HepG2 (cell line): ENCODE measurements around the gene CCT6A. TPM values are rescaled to one million over a fixed set of nuclear protein-coding genes. Genes with fewer than 3 reads are reported as not detected.

Experiments
- ARID5B ChIP-seq: IDR thresholded peaks from 2 replicates; pipeline ENCODE4 v1.4.0; 2020; ENCODE audit warnings: mild to moderate bottlenecking, missing genetic modification reagents
- ATF6 ChIP-seq: sonication (generic); formaldehyde crosslinking; conservative IDR thresholded peaks from 2 replicates; pipeline ENCODE4 v1.4.0; 2020; ENCODE audit warnings: missing genetic modification reagents
- ETV5 ChIP-seq: IDR thresholded peaks from 2 replicates; pipeline ENCODE4 v1.6.1; 2018; ENCODE audit warnings: missing biosample characterization, missing genetic modification reagents, inconsistent platforms, borderline replicate concordance
- FOSL1 ChIP-seq: sonication (generic); formaldehyde crosslinking; IDR thresholded peaks from 2 replicates; pipeline ENCODE4 v1.9.0; 2021; ENCODE audit warnings: missing genetic modification reagents, borderline replicate concordance
- HNF4G ChIP-seq, 2 experiments: sonication (generic) in 1 of 2; formaldehyde crosslinking in 1 of 2; IDR thresholded peaks; 2 replicates each; pipeline versions ENCODE4 v1.4.0 to v1.6.1; 2011 to 2020; ENCODE audit warnings: borderline replicate concordance in 2 of 2, low read depth in 2 of 2, mild to moderate bottlenecking in 2 of 2, low read length in 1 of 2, missing genetic modification reagents in 1 of 2, moderate library complexity in 1 of 2
- HNRNPK ChIP-seq: fragments of 200-400 bp; formaldehyde crosslinking; IDR thresholded peaks from 2 replicates; pipeline ENCODE4 v1.6.1; 2018; ENCODE audit warnings: low read length, low read depth, moderate library complexity, mild to moderate bottlenecking; ENCODE audit not compliant: poor library complexity, severe bottlenecking
- MYNN ChIP-seq: sonication (generic); formaldehyde crosslinking; IDR thresholded peaks from 2 replicates; pipeline ENCODE4 v1.4.0; 2020; ENCODE audit warnings: mild to moderate bottlenecking, low read depth, missing genetic modification reagents
- NFE2L2 ChIP-seq: fragments of 150-350 bp; IDR thresholded peaks from 2 replicates; pipeline ENCODE4 v1.6.1; 2014; ENCODE audit warnings: low read length
- PPARG ChIP-seq: conservative IDR thresholded peaks from 2 replicates; pipeline ENCODE4 v1.6.1; 2016; ENCODE audit warnings: missing biosample characterization, missing genetic modification reagents
- SNAI1 ChIP-seq: sonication (generic); formaldehyde crosslinking; IDR thresholded peaks from 2 replicates; pipeline ENCODE4 v1.5.0; 2020; ENCODE audit warnings: mild to moderate bottlenecking, missing genetic modification reagents, borderline replicate concordance
- TARDBP ChIP-seq: sonication (generic); formaldehyde crosslinking; IDR thresholded peaks from 2 replicates; pipeline ENCODE4 v1.8.0; 2022; ENCODE audit warnings: mild to moderate bottlenecking, missing genetic modification reagents
- TEAD2 ChIP-seq: sonication (generic); formaldehyde crosslinking; IDR thresholded peaks from 2 replicates; pipeline ENCODE4 v1.9.0; 2021; ENCODE audit warnings: missing genetic modification reagents
- YEATS2 ChIP-seq: sonication (generic); formaldehyde crosslinking; IDR thresholded peaks from 2 replicates; pipeline ENCODE4 v1.4.0; 2020; ENCODE audit warnings: missing genetic modification reagents, borderline replicate concordance
- ZFX ChIP-seq: sonication (generic); formaldehyde crosslinking; IDR thresholded peaks from 2 replicates; pipeline ENCODE4 v1.4.0; 2020; ENCODE audit warnings: mild to moderate bottlenecking, low read depth, missing genetic modification reagents, moderate library complexity
- ZNF121 ChIP-seq: sonication (generic); formaldehyde crosslinking; IDR thresholded peaks from 2 replicates; pipeline ENCODE4 v1.5.0; 2020; ENCODE audit warnings: mild to moderate bottlenecking, missing genetic modification reagents
- ZNF432 ChIP-seq: sonication (generic); formaldehyde crosslinking; IDR thresholded peaks from 2 replicates; pipeline ENCODE4 v1.5.0; 2020; ENCODE audit warnings: missing genetic modification reagents, mild to moderate bottlenecking, borderline replicate concordance
- ZSCAN21 ChIP-seq: sonication (generic); formaldehyde crosslinking; IDR thresholded peaks from 2 replicates; pipeline ENCODE4 v1.8.0; 2022; ENCODE audit warnings: mild to moderate bottlenecking, missing genetic modification reagents, moderate library complexity, borderline replicate concordance
- polyA plus RNA-seq, 8 experiments: library from polyadenylated mRNA; depleted of rRNA in 3 of 8; stranded (reverse) in 7 of 8; unstranded in 1 of 8; fragments of >200 nt; fragmentation: Illumina TruSeq in 4 of 8; extraction: Trizol in 4 of 8; gene quantifications; 2 replicates each; pipeline versions ENCODE4 v1.2.1 to v1.2.3, GENCODE V29; 2011 to 2016; ENCODE audit warnings: low read depth in 4 of 8, missing spikeins in 1 of 8, mixed read lengths in 1 of 8; ENCODE audit not compliant: insufficient read depth in 1 of 8
- total RNA-seq, 5 experiments: library from RNA; depleted of rRNA; stranded (reverse); fragments of >200 nt; fragmentation: Illumina TruSeq; extraction: Trizol; gene quantifications; 2 replicates each; pipeline ENCODE4 v1.2.3, GENCODE V29; 2016; ENCODE audit warnings: low read depth in 1 of 5
- TF ChIP-seq, protein P1 (sequence below): conservative IDR thresholded peaks from 2 replicates; pipeline ENCODE4 v1.6.1; 2018; ENCODE audit warnings: missing genetic modification reagents
- TF ChIP-seq, protein P2 (sequence below): sonication (generic); formaldehyde crosslinking; IDR thresholded peaks from 2 replicates; pipeline ENCODE4 v1.8.1; 2022; ENCODE audit warnings: mild to moderate bottlenecking, missing genetic modification reagents

The CCT6A gene
- total and polyA plus RNA-seq, 2 of the 13 experiments (the other 11 are each of a cell fraction or from before 2014, with no cell fraction given), result 219 to 292 TPM

GRCh38 chr7:56046721-56047445 is 4.7 kb upstream of the CCT6A start (continued):
- TF ChIP-seq ETV5 (CRISPR knock-in tag) (peak; percentile 25; the same call in 1 of the 2 replicates), PPARG (CRISPR knock-in tag) (0 out of 2 replicates have a peak, but pooled peaks have one; percentile 33), FOSL1 (CRISPR knock-in tag) (no peak), ZNF432 (CRISPR knock-in tag) (no peak), TEAD2 (no peak), ZNF121 (CRISPR knock-in tag) (no peak), MYNN (CRISPR knock-in tag) (no peak), YEATS2 (no peak), HNRNPK (no peak), NFE2L2 (no peak), HNF4G (IDR thresholded peaks at IDR 0.05; ENCODE audit: borderline replicate concordance, low read depth, low read length) (no peak), HNF4G (CRISPR knock-in tag; IDR thresholded peaks at IDR 0.05; ENCODE audit: borderline replicate concordance, low read depth) (no peak), SNAI1 (CRISPR knock-in tag) (no peak), TARDBP (CRISPR knock-in tag) (no peak), ATF6 (CRISPR knock-in tag) (no peak), ZFX (CRISPR knock-in tag) (no peak), ZSCAN21 (CRISPR knock-in tag) (no peak), ARID5B (CRISPR knock-in tag) (peak; percentile 59)
- TF ChIP-seq, protein P1, sequence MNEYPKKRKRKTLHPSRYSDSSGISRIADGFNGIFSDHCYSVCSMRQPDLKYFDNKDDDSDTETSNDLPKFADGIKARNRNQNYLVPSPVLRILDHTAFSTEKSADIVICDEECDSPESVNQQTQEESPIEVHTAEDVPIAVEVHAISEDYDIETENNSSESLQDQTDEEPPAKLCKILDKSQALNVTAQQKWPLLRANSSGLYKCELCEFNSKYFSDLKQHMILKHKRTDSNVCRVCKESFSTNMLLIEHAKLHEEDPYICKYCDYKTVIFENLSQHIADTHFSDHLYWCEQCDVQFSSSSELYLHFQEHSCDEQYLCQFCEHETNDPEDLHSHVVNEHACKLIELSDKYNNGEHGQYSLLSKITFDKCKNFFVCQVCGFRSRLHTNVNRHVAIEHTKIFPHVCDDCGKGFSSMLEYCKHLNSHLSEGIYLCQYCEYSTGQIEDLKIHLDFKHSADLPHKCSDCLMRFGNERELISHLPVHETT (CRISPR knock-in tag), result no peak
- TF ChIP-seq, protein P2, sequence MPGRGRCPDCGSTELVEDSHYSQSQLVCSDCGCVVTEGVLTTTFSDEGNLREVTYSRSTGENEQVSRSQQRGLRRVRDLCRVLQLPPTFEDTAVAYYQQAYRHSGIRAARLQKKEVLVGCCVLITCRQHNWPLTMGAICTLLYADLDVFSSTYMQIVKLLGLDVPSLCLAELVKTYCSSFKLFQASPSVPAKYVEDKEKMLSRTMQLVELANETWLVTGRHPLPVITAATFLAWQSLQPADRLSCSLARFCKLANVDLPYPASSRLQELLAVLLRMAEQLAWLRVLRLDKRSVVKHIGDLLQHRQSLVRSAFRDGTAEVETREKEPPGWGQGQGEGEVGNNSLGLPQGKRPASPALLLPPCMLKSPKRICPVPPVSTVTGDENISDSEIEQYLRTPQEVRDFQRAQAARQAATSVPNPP (CRISPR knock-in tag), result no peak
